Prostate gland (tissue), 2 donors: ENCODE measurements around the gene GIT2.

Experiments used
- CTCF ChIP-seq, 4 experiments: fragments of 200-600 bp in 2 of 4; fragments of 450-650 bp in 2 of 4; sonication (generic) in 2 of 4; IDR thresholded peaks; 1 replicate in 3 of 4; 2 replicates in 1 of 4; pipeline ENCODE4 v1.5.1; 2016 to 2019; ENCODE audit warnings: antibody characterized with exemption in 4 of 4, mild to moderate bottlenecking in 2 of 4, moderate library complexity in 2 of 4
- POLR2AphosphoS5 ChIP-seq: sonication (generic); formaldehyde crosslinking; IDR thresholded peaks from one replicate; pipeline ENCODE4 v1.6.1; 2017; ENCODE audit warnings: antibody characterized with exemption

GRCh38 chr12:109885616-109886015, 110.6 kb downstream of the GIT2 start:
- no peak for TF ChIP-seq CTCF (IDR thresholded peaks at IDR 0.05)
- TF ChIP-seq POLR2AphosphoS5: no peak
